ENCODE data around the gene PTBP3. TPM values are rescaled to one million over a fixed set of nuclear protein-coding genes. Genes with fewer than 3 reads are reported as not detected.

PTBP3 gene
- total RNA-seq, 1 donor from 2014 or later: 108 TPM

DNA sequence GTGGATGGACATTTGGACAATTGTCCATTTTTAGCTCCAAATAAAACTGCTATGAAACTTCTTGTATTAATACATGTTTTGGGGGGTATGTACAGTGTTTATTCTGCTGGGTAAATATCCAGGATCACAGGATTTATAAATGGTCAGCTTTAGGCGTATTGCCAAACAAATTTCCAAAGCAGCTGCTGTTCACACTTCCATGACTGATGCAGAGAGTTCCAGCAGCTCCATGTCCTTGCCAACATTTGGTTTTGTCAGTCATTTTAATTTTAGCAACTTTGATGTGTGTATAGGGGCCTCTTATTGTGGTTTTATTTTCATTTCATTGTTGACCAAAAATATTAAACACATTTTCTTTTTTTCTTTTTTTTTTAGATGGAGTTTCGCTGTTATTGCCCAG, 148.5 kb downstream of the PTBP3 start:
- Mint-ChIP-seq H3K36me3 (ENCODE audit: low read depth, unreplicated experiment) (peaks cover 3% of the 10 kb centered on the region), H3K4me3 (ENCODE audit: unreplicated experiment) (no peak overlapping the region), H3K27me3 (ENCODE audit: low read depth, unreplicated experiment) (no peaks in the 10 kb centered on the region), H3K27ac (ENCODE audit: unreplicated experiment) (no peak overlapping the region), H3K9me3 (ENCODE audit: unreplicated experiment) (no peaks in the 10 kb centered on the region), H3K4me1 (ENCODE audit: low read depth, unreplicated experiment) (peaks cover 14% of the 10 kb centered on the region)
- Histone ChIP-seq H3K36me3 (ENCODE audit: insufficient read depth, low read length) (no peaks in the 10 kb centered on the region), H3K9me3 (ENCODE audit: insufficient read depth, low read depth, low read length) (no peaks in the 10 kb centered on the region), H3K27me3 (ENCODE audit: insufficient read depth, low read length) (no peaks in the 10 kb centered on the region), H3K79me2 (ENCODE audit: insufficient read depth, low read length) (no peaks in the 10 kb centered on the region), H4K20me1 (ENCODE audit: insufficient read depth, low read length) (no peaks in the 10 kb centered on the region), H3K9ac (ENCODE audit: low read length) (no peak overlapping the region), H3K27ac (ENCODE audit: low read depth, low read length) (no peak overlapping the region), H3K4me3 (ENCODE audit: insufficient read depth, low read depth, low read length) (no peak overlapping the region), H2AFZ (ENCODE audit: low read depth, low read length) (no peak overlapping the region), H3K4me1 (ENCODE audit: insufficient read depth, low read length) (peaks cover 9% of the 10 kb centered on the region), H3K4me2 (ENCODE audit: low read length) (no peak overlapping the region)
- FAIRE-seq (no peak), DNase-seq (ENCODE audit: low read depth) (no peak)
- TF ChIP-seq EZH2 (IDR thresholded peaks at IDR 0.05; ENCODE audit: insufficient read depth, low read length): no peak
- TF ChIP-seq, protein P1, sequence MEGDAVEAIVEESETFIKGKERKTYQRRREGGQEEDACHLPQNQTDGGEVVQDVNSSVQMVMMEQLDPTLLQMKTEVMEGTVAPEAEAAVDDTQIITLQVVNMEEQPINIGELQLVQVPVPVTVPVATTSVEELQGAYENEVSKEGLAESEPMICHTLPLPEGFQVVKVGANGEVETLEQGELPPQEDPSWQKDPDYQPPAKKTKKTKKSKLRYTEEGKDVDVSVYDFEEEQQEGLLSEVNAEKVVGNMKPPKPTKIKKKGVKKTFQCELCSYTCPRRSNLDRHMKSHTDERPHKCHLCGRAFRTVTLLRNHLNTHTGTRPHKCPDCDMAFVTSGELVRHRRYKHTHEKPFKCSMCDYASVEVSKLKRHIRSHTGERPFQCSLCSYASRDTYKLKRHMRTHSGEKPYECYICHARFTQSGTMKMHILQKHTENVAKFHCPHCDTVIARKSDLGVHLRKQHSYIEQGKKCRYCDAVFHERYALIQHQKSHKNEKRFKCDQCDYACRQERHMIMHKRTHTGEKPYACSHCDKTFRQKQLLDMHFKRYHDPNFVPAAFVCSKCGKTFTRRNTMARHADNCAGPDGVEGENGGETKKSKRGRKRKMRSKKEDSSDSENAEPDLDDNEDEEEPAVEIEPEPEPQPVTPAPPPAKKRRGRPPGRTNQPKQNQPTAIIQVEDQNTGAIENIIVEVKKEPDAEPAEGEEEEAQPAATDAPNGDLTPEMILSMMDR (IDR thresholded peaks at IDR 0.05; ENCODE audit: insufficient read depth, low read depth, low read length): no peak

DNA sequence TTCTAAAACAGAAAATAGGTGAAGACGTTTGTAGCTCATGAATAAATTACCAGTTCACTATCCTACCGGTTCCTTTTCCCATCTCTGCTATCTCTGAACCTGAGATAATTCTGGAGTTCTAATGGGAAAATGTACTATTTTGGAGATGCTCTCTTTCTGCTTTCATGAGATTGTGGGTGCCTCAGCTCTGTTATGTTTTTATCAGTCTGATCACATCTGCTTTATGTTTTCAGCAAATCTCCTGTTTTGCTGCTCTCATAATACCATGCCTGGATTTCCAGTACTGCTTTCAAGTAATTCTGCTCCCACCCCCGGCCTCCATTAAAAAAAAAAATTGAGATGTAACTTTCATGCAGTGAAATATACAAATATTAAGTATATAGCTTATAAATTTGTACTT, 149.2 kb downstream of the PTBP3 start:
- Histone ChIP-seq H3K4me1 (ENCODE audit: insufficient read depth, low read length) (peaks cover 9% of the 10 kb centered on the region), H2AFZ (ENCODE audit: low read depth, low read length) (no peak overlapping the region), H3K79me2 (ENCODE audit: insufficient read depth, low read length) (no peaks in the 10 kb centered on the region), H3K36me3 (ENCODE audit: insufficient read depth, low read length) (no peaks in the 10 kb centered on the region), H3K4me2 (ENCODE audit: low read length) (no peak overlapping the region), H3K9me3 (ENCODE audit: insufficient read depth, low read depth, low read length) (no peaks in the 10 kb centered on the region), H3K27ac (ENCODE audit: low read depth, low read length) (no peak overlapping the region), H3K27me3 (ENCODE audit: insufficient read depth, low read length) (no peaks in the 10 kb centered on the region), H3K9ac (ENCODE audit: low read length) (no peak overlapping the region), H3K4me3 (ENCODE audit: insufficient read depth, low read depth, low read length) (no peak overlapping the region), H4K20me1 (ENCODE audit: insufficient read depth, low read length) (no peaks in the 10 kb centered on the region)
- Mint-ChIP-seq H3K27me3 (ENCODE audit: low read depth, unreplicated experiment) (no peaks in the 10 kb centered on the region), H3K9me3 (ENCODE audit: unreplicated experiment) (no peaks in the 10 kb centered on the region), H3K4me1 (ENCODE audit: low read depth, unreplicated experiment) (peaks cover 17% of the 10 kb centered on the region), H3K36me3 (ENCODE audit: low read depth, unreplicated experiment) (peaks cover 3% of the 10 kb centered on the region), H3K27ac (ENCODE audit: unreplicated experiment) (no peak overlapping the region), H3K4me3 (ENCODE audit: unreplicated experiment) (no peak overlapping the region)
- no peak for FAIRE-seq
- TF ChIP-seq EZH2 (IDR thresholded peaks at IDR 0.05; ENCODE audit: insufficient read depth, low read length): no peak
- TF ChIP-seq, protein P1 (IDR thresholded peaks at IDR 0.05; ENCODE audit: insufficient read depth, low read depth, low read length): no peak
- no peak for DNase-seq (ENCODE audit: low read depth)

DNA sequence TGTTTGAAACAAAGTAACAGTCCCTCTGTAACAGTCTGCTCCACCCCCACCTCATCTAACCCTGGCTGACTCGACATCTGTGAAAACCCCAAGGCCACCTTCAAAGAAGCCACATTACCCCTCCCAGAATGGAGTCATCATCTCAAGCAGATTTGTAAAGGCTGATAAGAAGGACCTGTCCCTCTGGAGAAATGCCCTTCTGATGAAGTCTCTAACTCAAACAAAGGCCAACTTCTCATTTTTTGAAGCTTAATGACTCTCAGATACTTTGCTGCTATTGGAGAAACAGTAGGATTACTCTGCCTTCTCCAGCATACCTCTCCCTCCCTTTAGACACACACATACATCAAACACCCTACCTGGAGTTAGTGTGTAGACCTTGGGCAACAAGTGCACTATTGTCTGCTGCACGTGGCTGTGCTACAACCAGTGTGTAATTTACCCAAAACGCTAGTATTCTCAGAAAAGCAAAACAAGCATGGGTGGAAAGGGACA, 153.0 kb downstream of the PTBP3 start:
- Histone ChIP-seq H2AFZ (ENCODE audit: low read depth, low read length) (no peak overlapping the region), H3K4me2 (ENCODE audit: low read length) (no peak overlapping the region), H3K27me3 (ENCODE audit: insufficient read depth, low read length) (no peaks in the 10 kb centered on the region), H3K79me2 (ENCODE audit: insufficient read depth, low read length) (no peaks in the 10 kb centered on the region), H3K9ac (ENCODE audit: low read length) (no peak overlapping the region), H3K9me3 (ENCODE audit: insufficient read depth, low read depth, low read length) (no peaks in the 10 kb centered on the region), H4K20me1 (ENCODE audit: insufficient read depth, low read length) (no peaks in the 10 kb centered on the region), H3K27ac (ENCODE audit: low read depth, low read length) (no peak overlapping the region), H3K4me3 (ENCODE audit: insufficient read depth, low read depth, low read length) (no peak overlapping the region), H3K4me1 (ENCODE audit: insufficient read depth, low read length) (peaks cover 11% of the 10 kb centered on the region), H3K36me3 (ENCODE audit: insufficient read depth, low read length) (no peaks in the 10 kb centered on the region)
- peaks cover 5% of the 10 kb centered on the region for H3K36me3 Mint-ChIP-seq (ENCODE audit: low read depth, unreplicated experiment)
- no peak for FAIRE-seq
- H3K9me3 Mint-ChIP-seq (ENCODE audit: unreplicated experiment): no peaks in the 10 kb centered on the region
- no peak overlapping the region for H3K4me3 Mint-ChIP-seq (ENCODE audit: unreplicated experiment)
- peaks cover 21% of the 10 kb centered on the region for H3K4me1 Mint-ChIP-seq (ENCODE audit: low read depth, unreplicated experiment)
- TF ChIP-seq, protein P1 (IDR thresholded peaks at IDR 0.05; ENCODE audit: insufficient read depth, low read depth, low read length): no peak
- TF ChIP-seq EZH2 (IDR thresholded peaks at IDR 0.05; ENCODE audit: insufficient read depth, low read length): no peak
- DNase-seq (ENCODE audit: low read depth): peak; percentile 62
- no peak overlapping the region for H3K27ac Mint-ChIP-seq (ENCODE audit: unreplicated experiment)
- peaks cover 4% of the 10 kb centered on the region for H3K27me3 Mint-ChIP-seq (ENCODE audit: low read depth, unreplicated experiment)

Measured in astrocyte (in vitro differentiated cells and primary cell).